SK-N-SH treated with all-trans-retinoic acid at 6 μM for 48 hours (cell line): ENCODE results near the gene SEMA5A.

Experiments used
- ATAC-seq: fragments of 200-7000 bp; cut with Tn5 transposase; 3 replicates; pipeline ENCODE4 v1.9.1; 2020; ENCODE audit warnings: mild to moderate bottlenecking, moderate library complexity
- ARNTL ChIP-seq: fragments of 450-650 bp; formaldehyde crosslinking; IDR thresholded peaks from 2 replicates; pipeline ENCODE4 v1.5.0; 2020; ENCODE audit warnings: low read depth, mild to moderate bottlenecking, moderate library complexity, borderline replicate concordance
- BACH2 ChIP-seq: fragments of 250-450 bp; sonication (Bioruptor Pico); IDR thresholded peaks from 2 replicates; pipeline ENCODE4 v1.9.0; 2021; ENCODE audit warnings: mild to moderate bottlenecking, borderline replicate concordance
- CREB5 ChIP-seq: fragments of 250-450 bp; sonication (Bioruptor Pico); IDR thresholded peaks from 2 replicates; pipeline ENCODE4 v1.5.1; 2020; ENCODE audit warnings: low read depth, mild to moderate bottlenecking, moderate library complexity
- CSDC2 ChIP-seq: fragments of 250-450 bp; sonication (Bioruptor Pico); IDR thresholded peaks from 2 replicates; pipeline ENCODE4 v1.5.0; 2020; ENCODE audit warnings: mild to moderate bottlenecking, moderate library complexity
- CSRNP3 ChIP-seq: fragments of 250-450 bp; sonication (Bioruptor Pico); IDR thresholded peaks from 2 replicates; pipeline ENCODE4 v1.5.1; 2021; ENCODE audit warnings: mild to moderate bottlenecking, moderate library complexity
- OSR1 ChIP-seq: fragments of 250-450 bp; sonication (Bioruptor Pico); IDR thresholded peaks from 2 replicates; pipeline ENCODE4 v1.8.0; 2022; ENCODE audit warnings: moderate library complexity, mild to moderate bottlenecking, inconsistent platforms
- PATZ1 ChIP-seq: fragments of 250-450 bp; sonication (Bioruptor Pico); IDR thresholded peaks from 2 replicates; pipeline ENCODE4 v1.8.0; 2020; ENCODE audit warnings: mild to moderate bottlenecking, moderate library complexity, borderline replicate concordance
- POU6F1 ChIP-seq: fragments of 250-450 bp; sonication (Bioruptor Pico); IDR thresholded peaks from 2 replicates; pipeline ENCODE4 v1.8.0; 2021; ENCODE audit warnings: low read depth, mild to moderate bottlenecking, moderate library complexity, borderline replicate concordance
- PPARA ChIP-seq: fragments of 250-450 bp; sonication (Bioruptor Pico); IDR thresholded peaks from 2 replicates; pipeline ENCODE4 v1.5.0; 2020; ENCODE audit warnings: mild to moderate bottlenecking, borderline replicate concordance
- RARB ChIP-seq: fragments of 250-450 bp; sonication (Bioruptor Pico); IDR thresholded peaks from 2 replicates; pipeline ENCODE4 v1.8.0; 2021; ENCODE audit warnings: mild to moderate bottlenecking, moderate library complexity
- SNAI2 ChIP-seq: fragments of 250-450 bp; sonication (Bioruptor Pico); IDR thresholded peaks from 2 replicates; pipeline ENCODE4 v1.5.0; 2020; ENCODE audit warnings: mild to moderate bottlenecking, moderate library complexity
- TCF4 ChIP-seq: fragments of 250-450 bp; sonication (Bioruptor Pico); IDR thresholded peaks from 2 replicates; pipeline ENCODE4 v1.8.0; 2021; ENCODE audit warnings: mild to moderate bottlenecking, moderate library complexity, borderline replicate concordance
- TOX ChIP-seq: fragments of 250-450 bp; sonication (Bioruptor Pico); IDR thresholded peaks from 2 replicates; pipeline ENCODE4 v1.8.0; 2021; ENCODE audit warnings: mild to moderate bottlenecking, moderate library complexity, borderline replicate concordance
- TSHZ2 ChIP-seq: fragments of 250-450 bp; sonication (Bioruptor Pico); IDR thresholded peaks from 2 replicates; pipeline ENCODE4 v1.5.0; 2020; ENCODE audit warnings: mild to moderate bottlenecking, moderate library complexity
- ZC3H10 ChIP-seq: fragments of 250-450 bp; sonication (Bioruptor Pico); IDR thresholded peaks from 2 replicates; pipeline ENCODE4 v1.5.1; 2021; ENCODE audit warnings: mild to moderate bottlenecking, moderate library complexity
- ZFP3 ChIP-seq: fragments of 250-450 bp; sonication (Bioruptor Pico); IDR thresholded peaks from 2 replicates; pipeline ENCODE4 v1.5.0; 2020; ENCODE audit warnings: mild to moderate bottlenecking, moderate library complexity
- ZFP30 ChIP-seq: fragments of 450-650 bp; formaldehyde crosslinking; IDR thresholded peaks from 2 replicates; pipeline ENCODE4 v1.5.0; 2022; ENCODE audit warnings: mild to moderate bottlenecking, moderate library complexity
- ZNF565 ChIP-seq: fragments of 450-650 bp; formaldehyde crosslinking; conservative IDR thresholded peaks from 2 replicates; pipeline ENCODE4 v1.5.0; 2020; ENCODE audit warnings: low read depth, mild to moderate bottlenecking, moderate library complexity
- ZNF70 ChIP-seq: fragments of 450-650 bp; formaldehyde crosslinking; IDR thresholded peaks from 2 replicates; pipeline ENCODE4 v1.5.0; 2020; ENCODE audit warnings: mild to moderate bottlenecking, moderate library complexity

Gene SEMA5A

GRCh38 chr5:9477537-9477936 is 68.3 kb downstream of the SEMA5A start:
- no peak for ATAC-seq
- TF ChIP-seq TCF4 (no peak), ZFP3 (CRISPR knock-in tag) (no peak), TOX (CRISPR knock-in tag) (no peak), TSHZ2 (no peak), POU6F1 (CRISPR knock-in tag) (no peak), CREB5 (CRISPR knock-in tag) (no peak), RARB (CRISPR knock-in tag) (no peak), ARNTL (no peak), SNAI2 (CRISPR knock-in tag) (no peak), CSRNP3 (no peak), PPARA (no peak), ZFP30 (CRISPR knock-in tag) (no peak), ZC3H10 (CRISPR knock-in tag) (no peak), BACH2 (CRISPR knock-in tag) (no peak), PATZ1 (no peak), ZNF565 (CRISPR knock-in tag) (no peak)

- no peak for TF ChIP-seq CSDC2 (CRISPR knock-in tag)
- TF ChIP-seq ZC3H10 (CRISPR knock-in tag) = no peak
- TF ChIP-seq CSRNP3 = no peak
- TF ChIP-seq ZNF565 (CRISPR knock-in tag) = no peak
These were observed 71.5 kb downstream of the SEMA5A start for GRCh38 chr5:9474219-9475002.

GRCh38 chr5:9473624-9474023 is 72.3 kb downstream of the SEMA5A start:
- peak; percentile 67 for ATAC-seq
- TF ChIP-seq RARB (CRISPR knock-in tag) (no peak), OSR1 (CRISPR knock-in tag) (no peak), POU6F1 (CRISPR knock-in tag) (no peak), ZNF70 (CRISPR knock-in tag) (peak; percentile 68; the same call in 1 of the 2 replicates), CSRNP3 (no peak)

More at GRCh38 chr5:9474219-9475002, 71.5 kb downstream of the SEMA5A start:
- ATAC-seq = no peak; the same call in 2 of the 3 replicates
